ENCODE results near the gene NIFK.
"Not testable (repeated sequence)": the region's sequence is repeated elsewhere in the genome, so short reads cannot be mapped to it uniquely, and the experiment has no call there.

NIFK gene

GRCh38 chr2:121710470-121711170, 26.1 kb downstream of the NIFK start:
- no peak overlapping the region for H3K27ac ChIP-seq
- TF ChIP-seq CTCF (IDR thresholded peaks at IDR 0.05), result no peak
- no peak for TF ChIP-seq ZFX (IDR thresholded peaks at IDR 0.05; ENCODE audit: borderline replicate concordance)

GRCh38 chr2:121709776-121710469, 26.8 kb downstream of the NIFK start:
- TF ChIP-seq ZFX (IDR thresholded peaks at IDR 0.05; ENCODE audit: borderline replicate concordance) (no peak), CTCF (IDR thresholded peaks at IDR 0.05) (no peak)
- no peak overlapping the region for H3K27ac ChIP-seq

GRCh38 chr2:121707920-121708361, 28.7 kb downstream of the NIFK start:
- no peak overlapping the region for H3K27ac ChIP-seq
- TF ChIP-seq ZFX (IDR thresholded peaks at IDR 0.05; ENCODE audit: borderline replicate concordance) (no peak), CTCF (IDR thresholded peaks at IDR 0.05) (no peak)

GRCh38 chr2:121707344-121707919, 29.2 kb downstream of the NIFK start:
- no peak for TF ChIP-seq ZFX (IDR thresholded peaks at IDR 0.05; ENCODE audit: borderline replicate concordance)
- no peak for TF ChIP-seq CTCF (IDR thresholded peaks at IDR 0.05)
- H3K27ac ChIP-seq, result no peak overlapping the region

- TF ChIP-seq CTCF (IDR thresholded peaks at IDR 0.05), result no peak
- no peak for TF ChIP-seq ZFX (IDR thresholded peaks at IDR 0.05; ENCODE audit: borderline replicate concordance)
- H3K27ac ChIP-seq, result no peak overlapping the region
Measured at GRCh38 chr2:121705958-121706357, 30.7 kb downstream of the NIFK start.

- TF ChIP-seq CTCF (IDR thresholded peaks at IDR 0.05), result no peak
- TF ChIP-seq ZFX (IDR thresholded peaks at IDR 0.05; ENCODE audit: borderline replicate concordance), result no peak
- H3K27ac ChIP-seq, result no peak overlapping the region
Measured at GRCh38 chr2:121705390-121705789, 31.3 kb downstream of the NIFK start.

- H3K27ac ChIP-seq, result not testable (repeated sequence)
Measured at GRCh38 chr2:121701761-121702160, 34.9 kb downstream of the NIFK start.
